ENCODE results near the gene MYO1H.
"Not testable (repeated sequence)": the region's sequence is repeated elsewhere in the genome, so short reads cannot be mapped to it uniquely, and the experiment has no call there.

MYO1H gene

DNA sequence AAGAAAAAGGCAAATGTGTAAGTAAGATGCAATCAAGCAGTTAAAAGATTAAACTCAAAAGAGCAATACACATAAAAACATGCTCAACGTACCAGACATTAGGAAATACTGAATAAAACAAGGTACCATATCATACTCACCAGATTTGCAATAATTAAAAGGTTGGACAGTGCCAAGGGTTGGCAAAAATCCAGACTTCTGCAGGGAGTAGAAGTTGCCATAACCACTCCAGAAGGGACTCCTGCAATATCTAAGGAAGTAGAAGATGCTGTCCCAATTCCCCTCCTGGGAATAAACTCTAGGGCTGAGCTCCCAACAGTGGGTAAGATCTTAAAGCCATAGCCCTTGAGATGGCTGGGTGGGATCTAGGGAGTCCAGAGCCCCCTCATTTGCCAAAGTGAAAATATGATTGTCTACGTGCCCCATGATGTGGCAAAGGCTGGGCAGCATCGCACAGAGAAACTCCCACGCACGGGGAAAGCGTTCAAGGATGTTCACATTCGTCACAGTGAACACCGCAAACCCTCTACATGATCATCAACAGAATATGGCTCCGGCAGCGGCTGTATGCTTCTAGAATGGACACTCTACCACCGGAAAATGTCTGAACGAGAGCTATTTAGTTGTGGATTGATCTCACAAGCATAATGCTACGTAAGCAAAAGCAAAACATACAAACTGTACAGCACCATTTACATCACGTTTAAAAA is 117.1 kb downstream of the MYO1H start:
- no peak for DNase-seq (ENCODE audit: insufficient read length, low spot score)
- FAIRE-seq: no peak

DNA sequence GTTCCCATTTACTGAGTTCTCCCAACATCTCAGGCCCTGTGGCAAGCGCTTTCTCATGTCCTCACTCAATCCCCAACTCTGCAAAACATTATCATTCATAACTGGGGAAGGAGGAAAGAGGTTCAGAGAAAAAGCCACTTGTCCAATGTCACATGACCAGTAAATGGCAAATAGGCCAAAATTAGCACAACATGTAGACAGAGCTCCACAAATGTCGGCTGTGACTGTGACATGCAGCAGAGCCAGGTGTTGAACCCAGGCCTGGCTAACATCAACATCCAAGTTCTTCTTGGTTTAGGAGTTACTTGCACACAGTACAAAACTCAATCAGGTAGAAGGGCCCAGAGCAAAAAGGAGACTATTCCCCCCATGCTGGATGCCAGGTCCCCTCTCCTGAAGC is 118.6 kb downstream of the MYO1H start:
- FAIRE-seq: no peak
- no peak for DNase-seq (ENCODE audit: insufficient read length, low spot score)

DNA sequence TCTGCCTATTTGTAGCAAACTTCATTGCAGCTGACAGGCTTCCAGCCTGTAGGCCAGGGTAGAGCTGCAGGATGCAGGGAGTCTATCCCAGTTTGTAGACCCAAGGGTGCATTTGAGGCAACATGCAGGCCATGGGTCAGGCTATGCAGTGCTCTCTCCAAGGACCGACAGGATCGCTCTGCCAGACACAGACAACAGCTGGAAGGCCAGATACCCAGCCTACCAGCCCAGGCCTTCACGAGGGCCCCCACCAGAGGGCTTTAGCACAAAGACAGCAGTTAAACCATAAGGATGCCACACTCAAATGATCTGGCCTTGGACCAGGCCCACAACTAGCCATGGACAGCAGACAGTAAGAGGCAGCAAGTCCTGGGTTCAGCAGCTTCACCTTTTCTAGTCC is 119.1 kb downstream of the MYO1H start:
- FAIRE-seq (no peak), DNase-seq (ENCODE audit: insufficient read length, low spot score) (no peak)

DNA sequence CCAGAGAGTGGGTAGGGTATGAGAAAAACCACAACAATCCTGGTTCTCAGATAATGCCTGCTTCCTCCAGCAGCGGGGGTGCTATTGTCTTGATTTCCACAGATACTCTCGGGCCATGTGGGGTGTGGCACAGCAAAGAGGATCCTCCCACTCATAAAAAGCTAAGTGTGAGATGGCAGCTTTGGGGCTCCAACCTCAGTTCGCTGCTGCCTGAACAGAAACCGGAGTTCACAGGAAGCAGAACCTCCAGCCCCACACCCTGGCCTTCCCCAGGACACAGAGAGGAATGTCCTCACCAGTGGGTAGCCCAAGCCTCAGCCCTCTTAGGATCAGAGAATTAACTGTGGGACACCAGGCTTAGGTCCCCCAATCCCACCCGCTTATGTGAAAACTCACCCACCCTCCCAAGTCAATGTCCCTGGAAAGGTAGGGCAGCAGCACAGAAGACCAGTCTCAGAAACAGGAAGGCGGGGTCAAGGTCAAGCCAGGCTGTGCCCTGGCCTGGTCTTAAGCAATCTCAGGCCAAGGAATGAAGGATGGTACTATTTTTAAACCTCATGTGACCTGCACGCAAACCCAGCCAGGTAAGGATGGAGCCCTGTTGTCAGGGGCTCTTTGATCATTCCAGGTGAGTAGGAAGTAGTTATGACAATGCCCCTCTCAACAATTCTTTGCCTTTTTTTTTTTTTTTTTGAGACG is 120.4 kb downstream of the MYO1H start:
- no peak for DNase-seq (ENCODE audit: insufficient read length, low spot score)
- no peak for FAIRE-seq

GRCh38 chr12:109469517-109469916 is 121.8 kb downstream of the MYO1H start:
- DNase-seq (ENCODE audit: insufficient read length, low spot score) (no peak), FAIRE-seq (no peak)

DNA sequence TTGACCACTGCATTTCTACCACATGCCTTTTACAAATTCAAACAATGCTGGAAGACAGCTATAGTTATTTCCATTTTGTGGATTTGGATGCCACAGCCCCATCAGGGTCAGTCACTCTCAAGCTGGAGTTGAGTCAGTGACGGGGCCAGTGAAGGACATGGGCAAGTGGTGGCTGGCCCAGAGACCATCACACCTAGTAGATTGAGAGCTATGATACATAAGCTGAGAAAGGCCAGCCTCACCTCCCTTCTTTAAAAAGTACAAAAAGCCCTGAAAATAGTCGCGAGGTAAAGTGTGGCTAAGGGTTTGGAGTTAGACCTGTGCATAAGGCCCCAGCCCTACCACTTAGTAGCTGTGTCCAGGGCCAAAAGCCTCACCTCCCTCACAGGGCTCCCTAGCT is 125.3 kb downstream of the MYO1H start:
- FAIRE-seq (no peak), DNase-seq (ENCODE audit: insufficient read length, low spot score) (no peak)

- DNase-seq (ENCODE audit: insufficient read length, low spot score); FAIRE-seq: not testable (repeated sequence)
These were observed 126.0 kb downstream of the MYO1H start for GRCh38 chr12:109473526-109474270.

DNA sequence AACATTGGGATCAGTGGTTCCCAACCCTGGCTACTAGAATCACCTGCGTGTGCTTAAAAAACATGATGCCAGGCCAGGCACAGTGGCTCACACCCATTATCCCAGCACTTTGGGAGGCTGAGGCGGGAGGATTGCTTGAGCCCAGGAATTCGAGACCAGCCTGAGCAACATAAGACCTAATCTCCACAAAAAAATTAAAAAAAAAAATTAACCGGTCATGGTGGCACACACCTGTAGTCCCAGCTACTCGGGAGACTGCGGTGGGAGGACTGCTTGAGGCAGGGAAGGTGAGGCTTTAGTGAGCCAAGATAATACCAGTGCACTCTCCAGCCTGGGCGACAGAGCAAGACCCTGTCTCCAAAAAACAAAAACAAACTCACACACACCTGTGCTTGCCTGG is 127.4 kb downstream of the MYO1H start:
- DNase-seq (ENCODE audit: insufficient read length, low spot score): no peak
- no peak for FAIRE-seq

DNA sequence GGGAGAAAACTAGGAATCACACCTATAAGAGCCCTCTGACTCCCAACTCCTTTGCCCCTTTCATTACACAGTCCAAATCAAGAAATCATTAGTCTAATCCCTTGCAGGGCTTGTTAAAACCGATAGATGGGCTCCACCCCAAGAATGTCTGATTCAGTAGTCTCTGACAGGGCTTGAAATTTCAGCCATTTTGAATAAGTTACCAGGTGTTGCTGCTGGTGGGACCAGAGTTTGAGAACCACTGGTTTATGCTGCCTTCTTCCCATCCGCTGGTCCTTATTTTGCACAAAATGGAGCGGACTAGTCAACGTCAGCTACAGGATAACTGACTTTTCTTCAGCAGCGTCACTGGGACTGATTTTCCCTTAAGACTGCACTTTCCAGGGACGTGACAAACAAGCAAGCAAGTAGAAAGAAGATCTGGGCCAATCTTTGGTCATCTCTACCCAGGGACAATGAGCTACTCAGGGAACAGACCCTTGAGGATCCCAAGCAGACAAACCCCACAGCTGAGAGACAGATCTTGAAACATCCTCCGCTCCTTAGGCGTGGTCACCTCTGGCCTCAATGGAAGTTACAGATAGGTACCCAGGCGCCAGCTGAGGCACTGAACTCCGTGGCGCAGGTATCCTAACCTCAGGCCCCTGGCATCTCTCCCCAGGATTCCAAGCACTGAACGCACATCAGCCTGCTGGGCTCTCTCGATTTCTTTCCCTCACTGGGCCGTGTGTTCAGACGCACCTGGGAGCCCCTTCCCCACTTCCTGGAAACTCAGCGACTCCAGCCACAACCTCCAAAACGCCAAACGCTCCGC is 128.5 kb downstream of the MYO1H start:
- FAIRE-seq (no peak), DNase-seq (ENCODE audit: insufficient read length, low spot score) (no peak)

DNA sequence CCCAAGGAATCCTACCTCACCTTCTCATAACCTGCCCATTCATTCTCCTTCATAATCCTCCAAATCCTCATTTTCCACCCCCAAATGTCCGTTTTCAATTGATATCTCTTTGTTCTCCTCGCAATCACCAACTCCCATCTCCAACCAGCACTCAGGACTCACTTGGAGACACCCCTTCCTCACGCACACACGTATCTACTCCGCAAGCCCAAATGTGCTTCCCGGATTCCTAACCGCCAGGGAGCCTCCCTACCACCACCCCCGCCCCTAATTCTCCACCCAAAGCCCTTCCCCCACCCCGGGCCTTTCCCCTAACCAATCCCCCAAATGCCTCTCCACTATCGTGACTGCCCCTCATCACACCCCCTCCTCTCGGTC is 129.1 kb downstream of the MYO1H start:
- no peak for DNase-seq (ENCODE audit: insufficient read length, low spot score)

GRCh38 chr12:109477185-109477962 is 129.7 kb downstream of the MYO1H start, which contains the start of the genes KCTD10 and UBE3B:
Gene KCTD10, minus strand, starts transcription at chr12:109477300. Its CDS starts 38 bp downstream, at chr12:109477262.
Gene UBE3B, plus strand, starts transcription at chr12:109477634. Its CDS starts 5,918 bp downstream, at chr12:109483552.
- peak; percentile 81 for FAIRE-seq
- peak; percentile 93 for DNase-seq (ENCODE audit: insufficient read length, low spot score)

More for the DNA sequence above, 129.1 kb downstream of the MYO1H start:
- FAIRE-seq: no peak

GRCh38 chr12:109477963-109478315 is 130.2 kb downstream of the MYO1H start:
- FAIRE-seq: no peak
- no peak for DNase-seq (ENCODE audit: insufficient read length, low spot score)

GRCh38 chr12:109479761-109480160 is 132.1 kb downstream of the MYO1H start:
- FAIRE-seq: no peak
- no peak for DNase-seq (ENCODE audit: insufficient read length, low spot score)

DNA sequence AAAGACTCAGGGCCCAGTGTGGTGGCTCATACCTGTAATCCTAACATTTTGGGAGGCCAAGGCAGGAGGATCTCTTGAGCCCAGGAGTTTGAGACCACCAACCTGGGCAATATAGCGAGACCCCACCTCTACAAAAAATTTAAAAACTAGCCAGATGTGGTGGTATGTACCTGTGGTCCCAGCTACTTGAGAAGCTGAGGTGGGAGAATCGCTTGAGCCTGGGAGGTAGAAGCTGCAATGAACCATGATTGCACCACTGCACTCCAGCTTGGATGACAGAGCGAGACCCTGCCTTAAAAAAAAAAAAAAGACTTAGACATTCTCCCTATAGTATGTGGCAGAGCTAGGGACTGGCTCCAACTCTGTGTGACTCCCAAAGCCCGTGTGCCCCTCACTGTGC is 132.7 kb downstream of the MYO1H start:
- no peak for DNase-seq (ENCODE audit: insufficient read length, low spot score)
- no peak for FAIRE-seq

DNA sequence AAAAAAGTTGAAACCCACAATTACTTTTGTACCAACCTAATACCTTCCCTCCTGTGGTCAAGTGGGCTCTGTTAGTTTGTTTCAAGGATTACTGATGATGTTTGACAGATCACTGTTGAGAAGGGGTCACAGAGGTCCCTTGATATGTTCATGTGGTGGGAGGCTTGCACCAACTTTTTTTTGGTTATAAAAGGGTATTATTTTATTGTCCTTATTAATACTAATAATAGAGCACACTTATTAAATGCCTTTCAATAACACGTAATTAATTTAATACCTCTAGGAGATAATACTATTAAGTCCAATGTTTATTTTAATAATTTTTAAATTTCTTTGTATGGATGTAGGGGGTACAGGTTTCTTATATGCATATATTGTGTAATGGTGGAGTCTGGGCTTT is 134.2 kb downstream of the MYO1H start:
- FAIRE-seq: no peak
- no peak for DNase-seq (ENCODE audit: insufficient read length, low spot score)

DNA sequence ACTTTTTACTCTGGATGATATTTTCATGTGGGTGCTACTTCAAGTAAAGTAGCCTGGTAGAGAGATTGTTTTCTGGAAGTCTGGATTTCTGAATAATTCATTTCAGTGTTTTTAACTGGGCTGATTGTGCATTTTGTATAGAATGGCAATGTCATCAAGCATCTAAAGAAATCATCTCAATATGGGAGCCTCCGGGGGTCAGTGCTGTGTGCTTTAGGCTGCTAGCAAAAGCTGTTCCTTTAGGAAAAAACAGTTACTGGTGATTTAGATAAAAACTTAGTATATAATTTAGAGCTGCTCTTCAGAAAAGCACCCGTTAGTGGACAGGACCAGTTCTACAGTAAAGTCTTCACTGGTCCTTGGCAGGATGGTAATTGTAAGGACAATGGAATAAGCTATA is 134.8 kb downstream of the MYO1H start:
- no peak for FAIRE-seq

GRCh38 chr12:109482894-109483293 is 135.2 kb downstream of the MYO1H start:
- no peak for DNase-seq (ENCODE audit: insufficient read length, low spot score)
- no peak for FAIRE-seq

More for the DNA sequence above, 134.8 kb downstream of the MYO1H start:
- DNase-seq (ENCODE audit: insufficient read length, low spot score): no peak

DNA sequence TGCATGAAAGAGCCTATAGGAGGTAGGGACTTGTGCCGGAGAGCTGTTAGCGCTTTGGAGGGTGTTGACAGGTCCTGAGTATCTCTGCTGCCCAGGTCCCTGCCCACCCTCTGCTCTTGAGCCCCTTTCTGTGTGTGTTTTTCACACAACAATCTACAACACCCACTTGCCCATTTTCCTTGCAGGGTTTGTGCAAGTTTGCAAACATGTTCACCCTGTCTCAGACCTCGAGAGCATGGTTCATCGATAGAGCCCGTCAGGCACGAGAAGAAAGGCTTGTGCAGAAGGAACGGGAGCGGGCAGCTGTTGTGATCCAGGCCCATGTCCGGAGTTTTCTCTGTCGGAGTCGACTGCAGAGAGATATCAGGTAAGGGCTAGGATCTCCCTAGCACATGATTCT is 135.6 kb downstream of the MYO1H start:
- FAIRE-seq: no peak
- DNase-seq (ENCODE audit: insufficient read length, low spot score): no peak

DNA sequence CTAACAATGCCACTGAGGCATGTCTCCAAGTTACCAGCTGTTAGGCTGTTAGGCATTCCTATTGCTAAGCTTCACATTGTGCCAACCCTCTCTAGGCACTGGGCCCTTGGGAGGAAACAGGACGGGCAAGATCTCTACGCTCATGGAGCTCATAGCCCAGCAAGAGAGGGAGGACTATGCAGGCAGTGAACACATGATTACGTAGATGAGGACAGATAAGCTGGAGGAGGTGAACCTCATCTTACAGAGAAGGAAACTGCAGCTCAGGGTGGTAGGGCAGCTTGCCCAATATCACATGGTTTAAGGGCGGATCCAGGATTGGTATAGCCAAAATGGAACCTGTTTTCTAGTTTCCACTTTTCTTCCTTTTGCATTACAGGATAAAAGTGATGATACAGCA is 137.5 kb downstream of the MYO1H start:
- FAIRE-seq: no peak
- DNase-seq (ENCODE audit: insufficient read length, low spot score): no peak
